Measurements from ENCODE around the gene TUT4.

GRCh38 chr1:52549267-52549666 lies 3.6 kb downstream of the TUT4 start:
- TF ChIP-seq, protein P1, sequence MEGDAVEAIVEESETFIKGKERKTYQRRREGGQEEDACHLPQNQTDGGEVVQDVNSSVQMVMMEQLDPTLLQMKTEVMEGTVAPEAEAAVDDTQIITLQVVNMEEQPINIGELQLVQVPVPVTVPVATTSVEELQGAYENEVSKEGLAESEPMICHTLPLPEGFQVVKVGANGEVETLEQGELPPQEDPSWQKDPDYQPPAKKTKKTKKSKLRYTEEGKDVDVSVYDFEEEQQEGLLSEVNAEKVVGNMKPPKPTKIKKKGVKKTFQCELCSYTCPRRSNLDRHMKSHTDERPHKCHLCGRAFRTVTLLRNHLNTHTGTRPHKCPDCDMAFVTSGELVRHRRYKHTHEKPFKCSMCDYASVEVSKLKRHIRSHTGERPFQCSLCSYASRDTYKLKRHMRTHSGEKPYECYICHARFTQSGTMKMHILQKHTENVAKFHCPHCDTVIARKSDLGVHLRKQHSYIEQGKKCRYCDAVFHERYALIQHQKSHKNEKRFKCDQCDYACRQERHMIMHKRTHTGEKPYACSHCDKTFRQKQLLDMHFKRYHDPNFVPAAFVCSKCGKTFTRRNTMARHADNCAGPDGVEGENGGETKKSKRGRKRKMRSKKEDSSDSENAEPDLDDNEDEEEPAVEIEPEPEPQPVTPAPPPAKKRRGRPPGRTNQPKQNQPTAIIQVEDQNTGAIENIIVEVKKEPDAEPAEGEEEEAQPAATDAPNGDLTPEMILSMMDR (conservative IDR thresholded peaks at IDR 0.05 in 1 of 2, IDR thresholded peaks at IDR 0.05 in 1 of 2; ENCODE audit: low read depth in 1 of 2, low read length in 2 of 2): no peak
- no peak for TF ChIP-seq EZH2 (IDR thresholded peaks at IDR 0.05; ENCODE audit: low read length, missing control alignments)
